Suppressor macrophage treated with lipopolysaccharide for 4 hours (primary cell): ENCODE measurements around the gene VTCN1.

Experiments used
- DNase-seq: peaks from one replicate; pipeline ENCODE4 v3.0.0-alpha.2; 2020

VTCN1 gene

GRCh38 chr1:117093870-117094621 lies 116.7 kb downstream of the VTCN1 start:
- peak; percentile 7 for DNase-seq
